ENCODE data around the gene GNL3. TPM values are rescaled to one million over a fixed set of nuclear protein-coding genes. Genes with fewer than 3 reads are reported as not detected.

The GNL3 gene
- total RNA-seq, result 142 TPM in 2 replicates
- long read RNA-seq, transcript GNL3-201 (15 exons, 2,041 nt), result minor isoform, 15 of 452 reads
- long read RNA-seq, transcript GNL3-202 (15 exons, 2,040 nt), result major isoform, 230 of 452 reads
- long read RNA-seq, partial matches to known transcripts, result 149 of 452 reads
- long read RNA-seq, other reads (novel, unspliced or antisense), result 54 of 452 reads

GRCh38 chr3:52685709-52686691 is at the start of gene GNL3, which contains the start of gene PBRM1:
Gene GNL3, plus strand, starts transcription at chr3:52686032. Its CDS starts 61 bp downstream, at chr3:52686093.
Gene PBRM1, minus strand, starts transcription at chr3:52685913.
- Mint-ChIP-seq H3K4me3 (peak within 1 kb of the TSS; percentile 98), H3K9me3 (no peaks in the 10 kb centered on the region), H3K27ac (ENCODE audit: unreplicated experiment) (peak within 1 kb of the TSS; percentile 98), H3K4me1 (peaks cover 60% of the 10 kb centered on the region), H3K36me3 (ENCODE audit: low read depth) (peaks cover 15% of the 10 kb centered on the region), H3K27me3 (ENCODE audit: low read depth) (no peaks in the 10 kb centered on the region)
- TF ChIP-seq CTCF (conservative IDR thresholded peaks at IDR 0.05), result no peak
- DNase-seq (ENCODE audit: low read depth, low spot score), result peak; percentile 87

- no peak for DNase-seq (ENCODE audit: low read depth, low spot score)
- Mint-ChIP-seq H3K27ac (ENCODE audit: unreplicated experiment) (no peak overlapping the region), H3K4me3 (no peak overlapping the region), H3K9me3 (no peaks in the 10 kb centered on the region), H3K4me1 (no peaks in the 10 kb centered on the region), H3K36me3 (ENCODE audit: low read depth) (peaks cover 13% of the 10 kb centered on the region), H3K27me3 (ENCODE audit: low read depth) (no peaks in the 10 kb centered on the region)
- no peak for TF ChIP-seq CTCF (conservative IDR thresholded peaks at IDR 0.05)
These were observed 49.2 kb upstream of the GNL3 start for GRCh38 chr3:52636673-52637072.

GRCh38 chr3:52645549-52645948 is 40.3 kb upstream of the GNL3 start:
- Mint-ChIP-seq H3K27ac (ENCODE audit: unreplicated experiment) (no peak overlapping the region), H3K36me3 (ENCODE audit: low read depth) (peaks cover 29% of the 10 kb centered on the region), H3K27me3 (ENCODE audit: low read depth) (no peaks in the 10 kb centered on the region), H3K4me1 (no peaks in the 10 kb centered on the region), H3K4me3 (no peak overlapping the region), H3K9me3 (no peaks in the 10 kb centered on the region)
- TF ChIP-seq CTCF (conservative IDR thresholded peaks at IDR 0.05), result no peak
- DNase-seq (ENCODE audit: low read depth, low spot score), result no peak

GRCh38 chr3:52649461-52650210 is 36.2 kb upstream of the GNL3 start:
- Mint-ChIP-seq H3K27ac (ENCODE audit: unreplicated experiment) (no peak overlapping the region), H3K36me3 (ENCODE audit: low read depth) (peaks cover 29% of the 10 kb centered on the region)

More at GRCh38 chr3:52649461-52650210, 36.2 kb upstream of the GNL3 start:
- no peak for TF ChIP-seq CTCF (conservative IDR thresholded peaks at IDR 0.05)
- no peaks in the 10 kb centered on the region for H3K27me3 Mint-ChIP-seq (ENCODE audit: low read depth)
- no peak for DNase-seq (ENCODE audit: low read depth, low spot score)
- H3K9me3 Mint-ChIP-seq, result no peaks in the 10 kb centered on the region
- no peaks in the 10 kb centered on the region for H3K4me1 Mint-ChIP-seq
- no peak overlapping the region for H3K4me3 Mint-ChIP-seq

Data from neural crest cell (in vitro differentiated cells).